AG10803 (cell line): ENCODE results near the gene SEC24D.

Source experiments
- DNase-seq: peaks from one replicate; pipeline ENCODE4 v3.0.0; 2010; ENCODE audit warnings: low read depth
- H3K4me3 ChIP-seq: 2 replicates; pipeline ENCODE4 v1.5.1; 2011; ENCODE audit warnings: mild to moderate bottlenecking, low read length, control low read depth
- TF ChIP-seq, protein P1 (sequence below): conservative IDR thresholded peaks from 2 replicates; pipeline ENCODE4 v1.5.1; 2011; ENCODE audit warnings: mild to moderate bottlenecking, low read length, control low read depth, inconsistent platforms

The SEC24D gene

DNA sequence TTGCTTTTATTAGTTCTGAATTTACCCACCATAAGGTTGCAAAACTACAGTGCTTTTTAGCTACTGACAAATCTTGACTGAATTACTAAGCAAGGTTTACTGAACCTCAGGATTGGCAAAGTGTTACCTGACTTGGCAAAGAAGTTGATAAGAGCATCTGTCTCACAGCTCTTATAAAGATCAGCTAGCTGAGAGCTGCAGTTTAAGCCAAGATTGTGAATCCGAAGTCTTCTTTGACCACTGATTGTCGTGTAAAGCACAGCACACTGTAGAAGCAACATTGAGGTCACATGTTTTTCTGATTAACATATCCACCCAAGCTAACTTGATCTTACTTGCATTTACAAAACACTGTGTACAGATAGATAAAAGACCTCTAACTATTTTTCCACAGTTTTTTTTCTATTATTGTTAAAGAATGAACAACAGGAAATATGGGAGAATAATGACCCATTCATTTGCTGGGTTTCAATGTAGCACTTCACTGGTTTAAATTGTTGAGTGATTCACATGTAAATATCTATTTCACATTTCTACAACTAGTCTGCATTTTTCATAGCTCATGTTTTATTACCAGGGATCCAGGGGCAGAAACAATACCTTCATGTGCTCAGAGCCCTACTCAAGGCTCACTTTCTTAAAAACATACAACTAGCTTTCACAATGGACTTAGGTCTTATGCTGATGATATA lies 96.8 kb downstream of the SEC24D start:
- TF ChIP-seq, protein P1, sequence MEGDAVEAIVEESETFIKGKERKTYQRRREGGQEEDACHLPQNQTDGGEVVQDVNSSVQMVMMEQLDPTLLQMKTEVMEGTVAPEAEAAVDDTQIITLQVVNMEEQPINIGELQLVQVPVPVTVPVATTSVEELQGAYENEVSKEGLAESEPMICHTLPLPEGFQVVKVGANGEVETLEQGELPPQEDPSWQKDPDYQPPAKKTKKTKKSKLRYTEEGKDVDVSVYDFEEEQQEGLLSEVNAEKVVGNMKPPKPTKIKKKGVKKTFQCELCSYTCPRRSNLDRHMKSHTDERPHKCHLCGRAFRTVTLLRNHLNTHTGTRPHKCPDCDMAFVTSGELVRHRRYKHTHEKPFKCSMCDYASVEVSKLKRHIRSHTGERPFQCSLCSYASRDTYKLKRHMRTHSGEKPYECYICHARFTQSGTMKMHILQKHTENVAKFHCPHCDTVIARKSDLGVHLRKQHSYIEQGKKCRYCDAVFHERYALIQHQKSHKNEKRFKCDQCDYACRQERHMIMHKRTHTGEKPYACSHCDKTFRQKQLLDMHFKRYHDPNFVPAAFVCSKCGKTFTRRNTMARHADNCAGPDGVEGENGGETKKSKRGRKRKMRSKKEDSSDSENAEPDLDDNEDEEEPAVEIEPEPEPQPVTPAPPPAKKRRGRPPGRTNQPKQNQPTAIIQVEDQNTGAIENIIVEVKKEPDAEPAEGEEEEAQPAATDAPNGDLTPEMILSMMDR: no peak
- DNase-seq: peak; percentile 64
- H3K4me3 ChIP-seq: no peak overlapping the region

DNA sequence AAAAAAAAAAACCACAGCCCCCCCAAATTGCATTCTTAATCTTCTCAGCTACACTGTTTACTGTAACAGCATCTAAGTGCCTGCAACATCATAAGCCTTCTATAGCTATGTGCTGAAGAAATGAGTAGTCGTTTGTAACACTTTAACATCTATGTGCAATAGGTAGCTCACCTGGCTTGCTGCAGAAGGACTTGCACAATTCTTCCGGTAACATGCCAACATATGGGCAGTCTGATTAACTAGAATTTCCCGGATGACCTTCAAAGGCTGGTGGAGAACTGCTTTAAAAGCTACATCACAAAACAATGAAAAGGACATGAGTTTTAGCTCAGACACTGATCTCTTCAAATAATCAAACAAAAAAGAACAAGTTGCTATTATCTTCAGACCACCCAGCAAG lies 97.8 kb downstream of the SEC24D start:
- no peak overlapping the region for H3K4me3 ChIP-seq
- TF ChIP-seq, protein P1: no peak
- no peak for DNase-seq

DNA sequence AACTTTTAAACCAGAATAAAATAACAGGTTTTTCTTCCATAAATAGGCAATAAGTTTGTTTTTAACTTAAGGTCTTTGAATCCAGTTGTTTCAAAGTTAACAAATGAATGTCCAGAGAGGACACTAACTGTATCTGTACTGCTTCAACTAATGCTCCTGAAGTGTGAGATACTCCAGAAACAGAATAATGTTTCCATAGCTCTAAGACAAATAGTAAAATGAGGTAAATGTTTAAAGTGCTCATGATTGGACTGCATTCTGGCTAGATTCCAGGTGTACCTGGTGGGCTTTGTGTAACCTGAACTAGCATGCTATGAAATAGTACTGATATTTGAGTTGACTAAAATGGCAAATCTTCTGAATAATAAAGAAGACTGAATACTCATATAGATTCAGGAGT lies 99.0 kb downstream of the SEC24D start:
- TF ChIP-seq, protein P1: no peak
- DNase-seq: no peak
- no peak overlapping the region for H3K4me3 ChIP-seq

DNA sequence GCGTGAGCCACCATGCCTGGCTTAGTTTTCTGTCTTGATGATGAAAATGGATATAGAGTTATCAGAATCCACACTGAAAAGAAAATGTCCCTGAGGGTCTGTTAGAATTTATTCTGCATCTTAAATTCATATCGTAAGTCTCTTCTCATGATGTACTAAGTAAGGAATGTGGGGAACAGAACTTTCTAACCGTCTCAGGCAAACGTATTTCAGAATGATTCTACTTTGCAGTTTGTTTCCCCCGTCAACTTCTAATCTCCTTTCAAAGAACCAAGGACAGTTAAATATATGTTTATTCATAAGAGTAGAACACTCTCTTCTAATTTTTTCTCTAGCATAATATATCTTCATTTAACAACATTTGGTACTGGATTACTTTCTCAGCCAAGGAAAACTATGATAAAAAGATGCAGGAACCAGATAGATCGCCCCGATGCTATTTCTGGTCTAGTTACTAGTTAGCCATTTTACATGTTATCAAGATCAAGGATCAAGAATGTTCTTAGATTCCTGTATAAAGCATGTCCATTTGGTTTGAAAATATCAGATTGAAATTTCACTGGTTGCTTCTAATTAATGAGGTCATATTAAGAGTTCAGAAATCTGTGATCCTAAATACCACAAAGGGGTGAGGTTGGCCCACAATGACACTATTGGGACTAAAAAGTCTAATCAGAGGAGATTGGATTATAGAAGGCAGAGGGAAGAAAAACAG lies 101.3 kb downstream of the SEC24D start:
- H3K4me3 ChIP-seq: no peak overlapping the region
- no peak for DNase-seq
- TF ChIP-seq, protein P1: no peak

DNA sequence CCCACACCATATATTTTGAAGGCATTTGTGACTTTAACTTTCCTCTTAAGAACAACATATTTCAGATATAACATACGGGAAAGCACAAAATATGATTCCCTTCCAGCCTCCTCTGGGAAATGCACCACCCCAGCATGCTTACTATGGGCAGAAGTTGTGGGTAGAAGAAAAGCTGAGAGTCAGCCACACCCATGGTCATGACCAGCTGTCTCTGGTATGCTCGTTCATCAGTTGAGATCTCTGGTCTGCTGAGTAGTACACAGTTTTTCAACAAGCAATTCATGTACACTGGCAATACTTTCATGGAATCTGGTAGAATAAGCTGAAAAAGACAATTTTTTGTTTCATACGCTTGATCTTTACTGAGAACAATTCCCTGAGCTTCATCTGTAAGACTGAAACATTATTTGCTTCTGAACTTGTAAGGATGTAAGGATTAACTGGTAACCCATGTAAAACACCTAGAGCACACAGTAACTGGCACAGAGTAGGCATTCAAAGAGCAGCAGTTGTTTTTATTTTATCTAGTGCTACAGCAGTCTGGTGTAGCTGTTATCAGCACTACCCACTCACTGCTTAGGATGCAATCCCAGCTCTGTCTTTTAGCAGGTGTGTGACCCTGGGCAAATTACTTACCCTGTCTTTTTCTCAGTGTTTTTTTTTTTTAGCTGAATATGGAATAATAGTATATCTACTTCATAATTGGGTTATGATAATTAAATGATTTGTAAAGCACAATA lies 103.2 kb downstream of the SEC24D start:
- peak; percentile 79 for DNase-seq
- TF ChIP-seq, protein P1: no peak
- H3K4me3 ChIP-seq: no peak overlapping the region

DNA sequence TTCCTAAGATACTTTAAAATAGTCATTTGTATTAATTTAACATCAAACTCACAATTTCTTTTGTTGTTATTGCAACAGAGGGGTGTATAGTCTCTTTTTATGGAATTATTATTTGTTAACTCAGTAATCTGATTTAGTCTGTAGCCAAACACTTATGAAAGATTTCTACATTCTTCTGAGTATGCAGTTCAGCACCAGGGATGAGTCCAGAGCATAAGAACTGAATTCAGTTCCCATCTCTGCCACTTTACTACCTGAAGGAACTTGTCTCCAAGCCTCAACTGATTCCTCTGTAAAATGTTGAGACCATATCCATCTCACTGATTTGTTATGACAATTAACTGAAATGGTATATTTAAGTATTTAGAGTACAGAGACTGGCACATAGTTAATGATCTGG lies 105.2 kb downstream of the SEC24D start:
- TF ChIP-seq, protein P1: no peak
- no peak overlapping the region for H3K4me3 ChIP-seq
- no peak for DNase-seq
